IMR-90 (cell line): Measurements from ENCODE around the gene ZBTB3.

Source experiments
- CEBPB ChIP-seq: IDR thresholded peaks from 2 replicates; pipeline ENCODE4 v1.6.1; 2012; ENCODE audit warnings: low read depth, low read length, improper control_type of control experiment
- CHD1 ChIP-seq: IDR thresholded peaks from 2 replicates; pipeline ENCODE4 v1.6.1; 2012; ENCODE audit warnings: low read depth, low read length, improper control_type of control experiment
- CTCF ChIP-seq: conservative IDR thresholded peaks from 2 replicates; pipeline ENCODE4 v1.5.1; 2012; ENCODE audit warnings: mild to moderate bottlenecking, low read depth, low read length, improper control_type of control experiment
- ELK1 ChIP-seq: fragments of 150-350 bp; IDR thresholded peaks from 2 replicates; pipeline ENCODE4 v1.6.1; 2016; ENCODE audit warnings: low read depth, mild to moderate bottlenecking, low read length, moderate library complexity, borderline replicate concordance
- FOS ChIP-seq: fragments of 150-350 bp; IDR thresholded peaks from 2 replicates; pipeline ENCODE4 v1.6.1; 2016; ENCODE audit warnings: low read depth, low read length
- MAFK ChIP-seq: IDR thresholded peaks from 2 replicates; pipeline ENCODE4 v1.6.1; 2012; ENCODE audit warnings: low read depth, low read length, improper control_type of control experiment
- MAZ ChIP-seq: IDR thresholded peaks from 2 replicates; pipeline ENCODE4 v1.6.1; 2012; ENCODE audit warnings: low read depth, mild to moderate bottlenecking, low read length, improper control_type of control experiment, moderate library complexity, borderline replicate concordance
- MXI1 ChIP-seq: IDR thresholded peaks from 2 replicates; pipeline ENCODE4 v1.6.1; 2012; ENCODE audit warnings: low read depth, mild to moderate bottlenecking, low read length, moderate library complexity, borderline replicate concordance
- POLR2A ChIP-seq: IDR thresholded peaks from 2 replicates; pipeline ENCODE4 v1.6.1; 2012; ENCODE audit warnings: mild to moderate bottlenecking, low read depth, low read length
- RAD21 ChIP-seq: IDR thresholded peaks from 2 replicates; pipeline ENCODE4 v1.6.1; 2012; ENCODE audit warnings: low read length, improper control_type of control experiment
- RCOR1 ChIP-seq: IDR thresholded peaks from 2 replicates; pipeline ENCODE4 v1.6.1; 2012; ENCODE audit warnings: mild to moderate bottlenecking, low read length, improper control_type of control experiment; ENCODE audit not compliant: insufficient replicate concordance
- RFX5 ChIP-seq: IDR thresholded peaks from 2 replicates; pipeline ENCODE4 v1.8.0; 2012; ENCODE audit warnings: low read depth, mild to moderate bottlenecking, low read length, moderate library complexity
- SMC3 ChIP-seq: fragments of 150-350 bp; IDR thresholded peaks from 2 replicates; pipeline ENCODE4 v1.6.1; 2016; ENCODE audit warnings: low read depth, mild to moderate bottlenecking, antibody characterized with exemption, low read length, moderate library complexity
- USF2 ChIP-seq: fragments of 150-350 bp; IDR thresholded peaks from 2 replicates; pipeline ENCODE4 v1.6.1; 2017; ENCODE audit warnings: mild to moderate bottlenecking, antibody characterized with exemption, low read length, low read depth

DNA sequence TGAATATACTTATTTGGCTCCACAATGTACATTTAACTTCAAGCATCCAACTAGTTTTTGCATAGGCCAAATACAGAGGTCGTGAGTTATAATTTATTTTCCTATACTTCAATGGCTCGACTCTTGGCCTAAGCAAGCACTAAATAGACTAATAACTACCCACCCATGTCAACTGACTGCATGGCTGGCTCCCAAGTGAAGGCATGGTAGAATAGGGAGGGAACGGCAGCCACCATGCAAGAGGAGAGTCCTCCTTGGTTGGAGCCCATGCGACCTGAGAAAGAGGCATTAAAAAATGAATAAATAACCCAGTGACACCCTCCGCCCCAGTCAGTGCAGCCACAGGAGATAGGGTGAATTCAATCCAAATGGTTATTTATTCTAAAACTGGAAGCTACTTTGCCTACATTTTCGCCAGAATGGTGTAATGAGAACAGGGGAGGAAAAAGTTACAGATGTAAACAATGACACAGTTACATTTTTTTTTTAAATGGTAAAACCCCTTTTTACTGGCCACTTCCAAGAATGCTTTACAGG lies 41.6 kb downstream of the ZBTB3 start:
- TF ChIP-seq CTCF (no peak), POLR2A (no peak), CHD1 (no peak), RCOR1 (no peak), RAD21 (no peak), MAZ (no peak), SMC3 (no peak), MAFK (no peak), CEBPB (no peak), ELK1 (no peak), FOS (no peak), MXI1 (no peak), USF2 (no peak), RFX5 (no peak)
